Prostate gland (tissue), 2 donors: ENCODE results near the gene COA7.

Source experiments
- CTCF ChIP-seq, 4 experiments: fragments of 200-600 bp in 2 of 4; fragments of 450-650 bp in 2 of 4; sonication (generic) in 2 of 4; IDR thresholded peaks; 1 replicate in 3 of 4; 2 replicates in 1 of 4; pipeline ENCODE4 v1.5.1; 2016 to 2019; ENCODE audit warnings: antibody characterized with exemption in 4 of 4, mild to moderate bottlenecking in 2 of 4, moderate library complexity in 2 of 4
- POLR2A ChIP-seq: fragments of 450-650 bp; IDR thresholded peaks from one replicate; pipeline ENCODE4 v1.6.1; 2016; ENCODE audit warnings: antibody characterized with exemption, mild to moderate bottlenecking

- TF ChIP-seq CTCF (IDR thresholded peaks at IDR 0.05) (no peak), POLR2A (no peak)
These were observed 11.3 kb downstream of the COA7 start for GRCh38 chr1:52686830-52687229.
